Purkinje cell (primary cell): ENCODE data around the gene JAKMIP2. TPM values are rescaled to one million over a fixed set of nuclear protein-coding genes. Genes with fewer than 3 reads are reported as not detected.

Source experiments
- polyA plus RNA-seq: library from polyadenylated mRNA; unstranded; fragments of >200 nt; fragmentation: Nextera tagmentation; gene quantifications from 2 replicates; pipeline ENCODE4 v1.2.1, GENCODE V29; 2014

JAKMIP2 gene
- 49.0 and 63.1 TPM in 2 replicates for polyA plus RNA-seq

DNA sequence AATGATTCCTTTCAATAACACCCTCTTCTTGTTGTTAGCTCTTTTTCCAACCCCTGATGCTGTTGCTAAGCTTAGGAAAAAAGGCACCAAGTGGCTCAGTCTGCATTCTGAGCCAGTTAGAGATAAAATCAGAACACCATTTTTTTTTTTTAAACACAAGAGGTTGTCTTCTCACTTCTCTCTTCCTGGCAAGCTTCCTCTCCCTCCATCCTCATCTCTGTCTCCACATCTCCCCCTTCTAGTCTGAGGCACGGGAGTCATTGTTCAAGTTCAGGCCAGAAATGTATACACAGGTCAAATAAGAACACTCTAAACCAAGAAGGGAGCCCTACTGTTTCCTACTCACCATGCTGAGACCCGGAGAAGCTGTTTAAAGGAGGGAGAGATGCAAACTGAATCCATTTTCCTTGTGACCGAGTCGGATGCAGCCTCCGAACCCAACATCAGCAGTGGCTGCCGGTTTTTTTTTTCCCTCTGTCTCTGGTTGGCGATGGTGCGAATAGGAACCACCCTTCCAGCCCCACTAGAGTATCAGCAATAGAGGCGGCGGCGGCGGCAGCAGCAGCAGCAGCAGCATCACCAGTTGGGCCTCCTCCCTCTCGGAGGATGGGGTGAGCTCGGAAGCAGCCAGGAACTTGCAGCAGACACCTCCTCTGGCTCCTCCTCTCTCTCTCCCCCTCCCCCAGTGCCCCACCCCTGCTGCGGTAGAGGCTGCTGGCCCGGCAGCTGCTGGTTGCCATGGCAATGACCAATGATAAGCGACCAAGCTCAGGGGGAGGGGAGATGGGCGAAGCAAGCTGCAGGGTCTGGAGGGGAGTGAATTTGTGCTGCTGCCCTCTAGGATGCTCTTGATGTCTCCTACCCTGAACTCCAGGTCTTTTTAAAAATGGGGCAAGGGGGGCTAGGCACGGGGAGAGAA, at the start of gene JAKMIP2:
TSS of gene JAKMIP2 (minus strand) at position 619 of the 919 bp plus-strand sequence. CDS start 110,922 bp downstream, outside the sequence.

DNA sequence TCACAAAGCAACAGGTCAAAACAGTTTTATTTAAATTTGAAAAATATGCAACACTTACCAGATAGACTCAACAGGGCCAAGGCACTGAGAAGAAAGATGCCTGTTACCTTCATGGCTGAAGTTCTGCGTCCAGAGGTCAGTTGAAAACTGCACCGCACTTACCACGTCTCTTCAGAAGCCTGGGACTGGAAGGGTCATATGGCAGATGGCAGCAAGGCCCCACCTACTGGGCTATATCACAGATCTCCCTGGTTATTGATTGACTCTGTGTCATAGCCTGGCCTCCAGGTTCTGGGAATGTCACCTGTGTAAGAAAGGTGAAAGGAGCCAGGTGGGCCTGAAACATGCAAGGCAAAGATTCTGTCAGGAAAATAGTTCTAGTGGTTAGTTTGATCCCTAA, 48.9 kb upstream of the JAKMIP2 start, which contains the start of gene SPINK1:
TSS of gene SPINK1 (minus strand) at position 207 of the 400 bp plus-strand sequence. CDS start at position 113, 94 bp downstream.

Other genes with a start within 250 kb of the JAKMIP2 start
- not detected in 2 replicates for gene SPINK1, start 48.9 kb upstream of the JAKMIP2 start, polyA plus RNA-seq
- not detected in 2 replicates for gene SCGB3A2, start 96.0 kb upstream of the JAKMIP2 start, polyA plus RNA-seq
- not detected in 2 replicates for gene C5orf46, start 123.8 kb upstream of the JAKMIP2 start, polyA plus RNA-seq